ENCODE data around the gene EPB41L4B.

DNA sequence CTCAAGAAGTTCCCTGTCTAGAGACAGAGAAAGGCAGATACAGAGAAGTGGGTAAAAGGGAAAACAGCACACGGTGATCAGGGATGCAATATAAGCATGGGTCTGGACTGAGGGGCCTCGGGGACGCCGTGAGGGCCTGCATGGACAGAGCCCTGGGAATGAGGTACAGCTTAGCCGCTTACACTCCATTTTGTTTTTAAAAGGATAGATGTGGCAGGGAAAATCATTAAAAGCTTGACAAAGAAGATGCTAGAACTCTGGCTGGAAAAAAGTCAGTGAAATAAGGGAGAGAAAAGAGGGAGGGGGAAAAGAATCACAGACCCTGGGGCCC is 69.1 kb downstream of the EPB41L4B start:
- TF ChIP-seq, protein P1, sequence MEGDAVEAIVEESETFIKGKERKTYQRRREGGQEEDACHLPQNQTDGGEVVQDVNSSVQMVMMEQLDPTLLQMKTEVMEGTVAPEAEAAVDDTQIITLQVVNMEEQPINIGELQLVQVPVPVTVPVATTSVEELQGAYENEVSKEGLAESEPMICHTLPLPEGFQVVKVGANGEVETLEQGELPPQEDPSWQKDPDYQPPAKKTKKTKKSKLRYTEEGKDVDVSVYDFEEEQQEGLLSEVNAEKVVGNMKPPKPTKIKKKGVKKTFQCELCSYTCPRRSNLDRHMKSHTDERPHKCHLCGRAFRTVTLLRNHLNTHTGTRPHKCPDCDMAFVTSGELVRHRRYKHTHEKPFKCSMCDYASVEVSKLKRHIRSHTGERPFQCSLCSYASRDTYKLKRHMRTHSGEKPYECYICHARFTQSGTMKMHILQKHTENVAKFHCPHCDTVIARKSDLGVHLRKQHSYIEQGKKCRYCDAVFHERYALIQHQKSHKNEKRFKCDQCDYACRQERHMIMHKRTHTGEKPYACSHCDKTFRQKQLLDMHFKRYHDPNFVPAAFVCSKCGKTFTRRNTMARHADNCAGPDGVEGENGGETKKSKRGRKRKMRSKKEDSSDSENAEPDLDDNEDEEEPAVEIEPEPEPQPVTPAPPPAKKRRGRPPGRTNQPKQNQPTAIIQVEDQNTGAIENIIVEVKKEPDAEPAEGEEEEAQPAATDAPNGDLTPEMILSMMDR (IDR thresholded peaks at IDR 0.05; ENCODE audit: low read length), result no peak
- no peak for TF ChIP-seq EZH2 (IDR thresholded peaks at IDR 0.05; ENCODE audit: borderline replicate concordance, low read length)

All from OCI-LY1 (cell line).